Colonic mucosa (tissue), 4 donors: ENCODE results near the gene SULT4A1. TPM values are rescaled to one million over a fixed set of nuclear protein-coding genes. Genes with fewer than 3 reads are reported as not detected.

Source experiments
- DNase-seq: peaks from one replicate; pipeline ENCODE4 v3.0.0-alpha.2; 2020
- H3K27ac ChIP-seq: fragments of 200-600 bp; one replicate; pipeline ENCODE4 v1.8.0; 2021
- H3K27me3 ChIP-seq: fragments of 200-600 bp; one replicate; pipeline ENCODE4 v1.8.0; 2021
- H3K36me3 ChIP-seq: fragments of 200-600 bp; one replicate; pipeline ENCODE4 v1.8.0; 2021
- H3K4me1 ChIP-seq: fragments of 200-600 bp; one replicate; pipeline ENCODE4 v1.8.0; 2021; ENCODE audit warnings: mild to moderate bottlenecking
- H3K4me3 ChIP-seq: fragments of 200-600 bp; one replicate; pipeline ENCODE4 v1.8.0; 2021
- H3K9ac ChIP-seq, 2 donors: one replicate each; pipeline ENCODE4 v1.7.0; 2013; ENCODE audit warnings: control low read depth in 2 of 2, low read depth in 2 of 2, low read length in 2 of 2
- H3K9me3 ChIP-seq: fragments of 200-600 bp; one replicate; pipeline ENCODE4 v1.8.0; 2021
- CTCF ChIP-seq: fragments of 200-600 bp; IDR thresholded peaks from one replicate; pipeline ENCODE4 v1.8.0; 2022; ENCODE audit warnings: antibody characterized with exemption, mild to moderate bottlenecking
- intact Hi-C: fragments of 100-400 bp; cut with DNase I; formaldehyde crosslinking; loops from one replicate; pipeline ENCODE4 v1.14.1; 2022
- total RNA-seq, 2 donors: library from RNA; stranded (reverse); fragmentation: NEBNext Ultra II Directional in 1 of 2; extraction: Animal tissue kit (Norgen Biotek cat#: 25700) in 1 of 2; gene quantifications; one replicate each; pipeline ENCODE4 v1.2.1, GENCODE V29; 2021
- donor health status: healthy.
- donor health status: DM: no; HTN: no; CAD: no.
- donor health status: DM: no; HTN: no; CAD: no.

Gene SULT4A1
- total RNA-seq, 2 donors from 2014 or later, result 0.10 to 0.82 TPM

GRCh38 chr22:43835166-43835565 is 27.1 kb downstream of the SULT4A1 start:
- Histone ChIP-seq H3K4me3 (no peak overlapping the region), H3K27me3 (no peaks in the 10 kb centered on the region), H3K4me1 (no peaks in the 10 kb centered on the region), H3K36me3 (no peaks in the 10 kb centered on the region), H3K9ac (no peak overlapping the region), H3K9me3 (no peaks in the 10 kb centered on the region), H3K27ac (no peak overlapping the region)
- no peak for DNase-seq
- no peak for TF ChIP-seq CTCF
- intact Hi-C loops, result no loop called here

- no peak overlapping the region for H3K27ac ChIP-seq
- no peaks in the 10 kb centered on the region for H3K4me1 ChIP-seq
- no peak overlapping the region for H3K4me3 ChIP-seq
- no peak overlapping the region for H3K9ac ChIP-seq
- no peaks in the 10 kb centered on the region for H3K9me3 ChIP-seq
- no peak for DNase-seq
- TF ChIP-seq CTCF, result no peak
- H3K27me3 ChIP-seq, result no peaks in the 10 kb centered on the region
- H3K36me3 ChIP-seq, result no peaks in the 10 kb centered on the region
- intact Hi-C loops, result no loop called here
These were observed 28.8 kb downstream of the SULT4A1 start for GRCh38 chr22:43833286-43834240.

GRCh38 chr22:43832393-43833265 is 29.7 kb downstream of the SULT4A1 start:
- H3K27ac ChIP-seq, result no peak overlapping the region
- DNase-seq, result no peak
- H3K4me1 ChIP-seq, result no peaks in the 10 kb centered on the region
- intact Hi-C loops, result no loop called here
- H3K27me3 ChIP-seq, result no peaks in the 10 kb centered on the region
- H3K9ac ChIP-seq, result no peak overlapping the region
- no peaks in the 10 kb centered on the region for H3K36me3 ChIP-seq
- no peaks in the 10 kb centered on the region for H3K9me3 ChIP-seq
- TF ChIP-seq CTCF, result no peak
- no peak overlapping the region for H3K4me3 ChIP-seq

- no peak overlapping the region for H3K9ac ChIP-seq
- H3K9me3 ChIP-seq, result no peaks in the 10 kb centered on the region
- no peaks in the 10 kb centered on the region for H3K4me1 ChIP-seq
- no peak for DNase-seq
- TF ChIP-seq CTCF, result no peak
- no peak overlapping the region for H3K4me3 ChIP-seq
- no peaks in the 10 kb centered on the region for H3K27me3 ChIP-seq
- intact Hi-C loops, result no loop called here
- H3K36me3 ChIP-seq, result no peaks in the 10 kb centered on the region
- no peak overlapping the region for H3K27ac ChIP-seq
These were observed 30.5 kb downstream of the SULT4A1 start for GRCh38 chr22:43831561-43832392.
